ENCODE data around the gene GCFC2. TPM values are rescaled to one million over a fixed set of nuclear protein-coding genes. Genes with fewer than 3 reads are reported as not detected.
"Not testable (repeated sequence)": the region's sequence is repeated elsewhere in the genome, so short reads cannot be mapped to it uniquely, and the experiment has no call there.

GCFC2 gene
- total and polyA plus RNA-seq, 2 of the 13 experiments (the other 11 are each of a cell fraction or from before 2014, with no cell fraction given): 26.8 to 49.0 TPM

GRCh38 chr2:75711590-75711989 is 875 bp upstream of the GCFC2 start:
- POLR2A ChIA-PET: interaction anchor here (2.3 kb wide), 1 partner anchor 60 kb away, joined by 8 read pairs; no protein-coding TSS in a partner anchor
- H3K27me3 ChIP-seq (ENCODE audit: control insufficient read depth in 1 of 2, insufficient read depth in 2 of 2, low read length in 2 of 2); DNase-seq (ENCODE audit: low spot score); CTCF ChIA-PET (ENCODE audit: low intra/inter-chr PET ratio, low total read pairs); FAIRE-seq; ATAC-seq; H4K20me1 ChIP-seq (ENCODE audit: insufficient read depth, low read length); in situ Hi-C loops (cut with HindIII; ENCODE audit: extremely low pct_ligation_motif_present, low pct_unique_long_range_greater_than_20kb); H3K36me3 ChIP-seq (replicated peaks in 1 of 2; ENCODE audit: control insufficient read depth in 1 of 2, insufficient read depth in 2 of 2, low read length in 2 of 2); H3K9me3 ChIP-seq (ENCODE audit: low read length); BruUV-seq (replicated peaks): not testable (repeated sequence)
- Histone ChIP-seq H3K4me3 (replicated peaks in 1 of 3; ENCODE audit: insufficient read depth in 1 of 3, low read depth in 2 of 3, low read length in 3 of 3) (peak overlapping the region in 2 of 3 experiments; percentile 67 to 75; a peak in 2 of 6 replicates), H3K4me2 (ENCODE audit: low read depth, low read length) (peak overlapping the region; percentile 99), H2AFZ (ENCODE audit: low read length) (peak overlapping the region; percentile 99), H3K27ac (ENCODE audit: extremely low read length, insufficient read depth, low read length) (peak overlapping the region; percentile 94), H3K79me2 (ENCODE audit: insufficient read depth, low read length) (peaks cover 31% of the 10 kb centered on the region), H3K4me1 (ENCODE audit: insufficient read depth, low read length) (peaks cover 39% of the 10 kb centered on the region), H3K9ac (ENCODE audit: insufficient read depth, low read depth, low read length) (peak overlapping the region; percentile 90)
- WGBS (ENCODE audit: low lambda C conversion rate): 92% methylated on average over 28 of the region's 31 CpGs
- intact Hi-C loops (cut with micrococcal nuclease; ENCODE audit: unreplicated experiment): loop anchor here (2.0 to 10.0 kb wide), 2 partner anchors 65 to 893 kb away; partner anchors contain the start of gene MRPL19
- TF ChIP-seq ARHGAP35 (CRISPR knock-in tag; IDR thresholded peaks at IDR 0.05; ENCODE audit: borderline replicate concordance): 0 out of 2 replicates have a peak, but pooled peaks have one; percentile 38
- TF ChIP-seq NFE2L1 (CRISPR knock-in tag; IDR thresholded peaks at IDR 0.05; ENCODE audit: borderline replicate concordance): 0 out of 2 replicates have a peak, but pooled peaks have one; percentile 34
- TF ChIP-seq, protein P1, sequence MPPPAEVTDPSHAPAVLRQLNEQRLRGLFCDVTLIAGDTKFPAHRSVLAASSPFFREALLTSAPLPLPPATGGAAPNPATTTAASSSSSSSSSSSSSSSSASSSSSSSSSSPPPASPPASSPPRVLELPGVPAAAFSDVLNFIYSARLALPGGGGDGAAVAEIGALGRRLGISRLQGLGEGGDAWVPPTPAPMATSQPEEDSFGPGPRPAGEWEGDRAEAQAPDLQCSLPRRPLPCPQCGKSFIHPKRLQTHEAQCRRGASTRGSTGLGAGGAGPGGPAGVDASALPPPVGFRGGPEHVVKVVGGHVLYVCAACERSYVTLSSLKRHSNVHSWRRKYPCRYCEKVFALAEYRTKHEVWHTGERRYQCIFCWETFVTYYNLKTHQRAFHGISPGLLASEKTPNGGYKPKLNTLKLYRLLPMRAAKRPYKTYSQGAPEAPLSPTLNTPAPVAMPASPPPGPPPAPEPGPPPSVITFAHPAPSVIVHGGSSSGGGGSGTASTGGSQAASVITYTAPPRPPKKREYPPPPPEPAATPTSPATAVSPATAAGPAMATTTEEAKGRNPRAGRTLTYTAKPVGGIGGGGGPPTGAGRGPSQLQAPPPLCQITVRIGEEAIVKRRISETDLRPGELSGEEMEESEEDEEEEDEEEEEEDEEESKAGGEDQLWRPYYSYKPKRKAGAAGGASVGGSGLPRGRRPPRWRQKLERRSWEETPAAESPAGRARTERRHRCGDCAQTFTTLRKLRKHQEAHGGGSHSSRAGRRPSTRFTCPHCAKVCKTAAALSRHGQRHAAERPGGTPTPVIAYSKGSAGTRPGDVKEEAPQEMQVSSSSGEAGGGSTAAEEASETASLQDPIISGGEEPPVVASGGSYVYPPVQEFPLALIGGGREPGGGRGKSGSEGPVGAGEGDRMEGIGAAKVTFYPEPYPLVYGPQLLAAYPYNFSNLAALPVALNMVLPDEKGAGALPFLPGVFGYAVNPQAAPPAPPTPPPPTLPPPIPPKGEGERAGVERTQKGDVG (CRISPR knock-in tag; IDR thresholded peaks at IDR 0.05; ENCODE audit: borderline replicate concordance): peak; percentile 67; the same call in 1 of the 2 replicates
- TF ChIP-seq POGZ (CRISPR knock-in tag; IDR thresholded peaks at IDR 0.05): peak; percentile 26; the same call in 1 of the 2 replicates
- TF ChIP-seq GABPB1 (CRISPR knock-in tag; IDR thresholded peaks at IDR 0.05): peak; percentile 29; the same call in 1 of the 2 replicates
- TF ChIP-seq ZBTB33 (CRISPR knock-in tag; IDR thresholded peaks at IDR 0.05): peak; percentile 12; the same call in 1 of the 2 replicates
- peak; percentile 59; the same call in 1 of the 2 replicates for TF ChIP-seq ZBTB38 (CRISPR knock-in tag; IDR thresholded peaks at IDR 0.05)
